ENCODE results near the gene RBBP8.

GRCh38 chr18:22936515-22936914 is 3.4 kb downstream of the RBBP8 start:
- TF ChIP-seq, protein P1, sequence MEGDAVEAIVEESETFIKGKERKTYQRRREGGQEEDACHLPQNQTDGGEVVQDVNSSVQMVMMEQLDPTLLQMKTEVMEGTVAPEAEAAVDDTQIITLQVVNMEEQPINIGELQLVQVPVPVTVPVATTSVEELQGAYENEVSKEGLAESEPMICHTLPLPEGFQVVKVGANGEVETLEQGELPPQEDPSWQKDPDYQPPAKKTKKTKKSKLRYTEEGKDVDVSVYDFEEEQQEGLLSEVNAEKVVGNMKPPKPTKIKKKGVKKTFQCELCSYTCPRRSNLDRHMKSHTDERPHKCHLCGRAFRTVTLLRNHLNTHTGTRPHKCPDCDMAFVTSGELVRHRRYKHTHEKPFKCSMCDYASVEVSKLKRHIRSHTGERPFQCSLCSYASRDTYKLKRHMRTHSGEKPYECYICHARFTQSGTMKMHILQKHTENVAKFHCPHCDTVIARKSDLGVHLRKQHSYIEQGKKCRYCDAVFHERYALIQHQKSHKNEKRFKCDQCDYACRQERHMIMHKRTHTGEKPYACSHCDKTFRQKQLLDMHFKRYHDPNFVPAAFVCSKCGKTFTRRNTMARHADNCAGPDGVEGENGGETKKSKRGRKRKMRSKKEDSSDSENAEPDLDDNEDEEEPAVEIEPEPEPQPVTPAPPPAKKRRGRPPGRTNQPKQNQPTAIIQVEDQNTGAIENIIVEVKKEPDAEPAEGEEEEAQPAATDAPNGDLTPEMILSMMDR (IDR thresholded peaks at IDR 0.05): no peak
- TF ChIP-seq EZH2 (IDR thresholded peaks at IDR 0.05): no peak
